SK-N-DZ (cell line): ENCODE data around the gene SCN1B.

Source experiments
- DNase-seq: peaks from one replicate; pipeline ENCODE4 v3.0.0-alpha.2; 2015; ENCODE audit warnings: low spot score

The SCN1B gene

DNA sequence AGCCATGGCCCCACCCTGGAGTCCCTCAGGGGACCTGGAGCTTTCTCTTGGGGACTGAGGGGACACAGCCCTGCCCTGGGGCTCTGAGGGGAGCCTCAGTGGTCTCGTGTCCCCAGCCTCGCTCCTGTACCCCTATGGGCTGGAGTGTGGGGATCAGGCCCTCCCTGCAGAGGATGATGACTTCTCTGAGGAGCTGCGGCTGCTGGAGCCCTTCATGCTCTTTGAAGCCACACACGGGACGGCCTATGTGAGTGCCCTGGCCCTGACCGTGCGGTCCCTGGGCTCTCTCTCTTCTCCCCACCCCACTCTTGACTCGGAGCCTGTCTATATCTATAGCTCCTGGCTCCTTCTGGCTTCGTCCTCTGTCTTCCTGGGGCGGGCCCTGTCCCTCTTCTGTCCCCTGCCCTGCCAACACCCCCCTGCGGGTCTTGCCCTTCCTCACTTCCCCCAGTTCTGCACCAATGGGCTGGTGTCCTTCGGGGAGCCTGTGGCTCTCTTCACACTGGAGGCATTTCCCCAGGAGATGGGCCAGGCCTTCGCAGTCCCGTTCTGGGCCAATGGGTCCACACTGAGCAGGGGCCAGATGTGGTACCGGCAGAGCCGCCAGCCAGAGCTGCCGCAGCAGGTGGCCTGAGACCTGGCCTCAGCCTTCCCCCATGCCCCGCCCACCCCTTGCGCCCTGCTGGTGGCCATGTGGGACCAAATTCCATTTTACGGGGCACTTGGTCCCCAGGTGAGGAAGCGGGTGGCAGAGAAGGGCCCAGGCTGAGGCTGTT is 44.3 kb downstream of the SCN1B start:
- DNase-seq, result no peak

DNA sequence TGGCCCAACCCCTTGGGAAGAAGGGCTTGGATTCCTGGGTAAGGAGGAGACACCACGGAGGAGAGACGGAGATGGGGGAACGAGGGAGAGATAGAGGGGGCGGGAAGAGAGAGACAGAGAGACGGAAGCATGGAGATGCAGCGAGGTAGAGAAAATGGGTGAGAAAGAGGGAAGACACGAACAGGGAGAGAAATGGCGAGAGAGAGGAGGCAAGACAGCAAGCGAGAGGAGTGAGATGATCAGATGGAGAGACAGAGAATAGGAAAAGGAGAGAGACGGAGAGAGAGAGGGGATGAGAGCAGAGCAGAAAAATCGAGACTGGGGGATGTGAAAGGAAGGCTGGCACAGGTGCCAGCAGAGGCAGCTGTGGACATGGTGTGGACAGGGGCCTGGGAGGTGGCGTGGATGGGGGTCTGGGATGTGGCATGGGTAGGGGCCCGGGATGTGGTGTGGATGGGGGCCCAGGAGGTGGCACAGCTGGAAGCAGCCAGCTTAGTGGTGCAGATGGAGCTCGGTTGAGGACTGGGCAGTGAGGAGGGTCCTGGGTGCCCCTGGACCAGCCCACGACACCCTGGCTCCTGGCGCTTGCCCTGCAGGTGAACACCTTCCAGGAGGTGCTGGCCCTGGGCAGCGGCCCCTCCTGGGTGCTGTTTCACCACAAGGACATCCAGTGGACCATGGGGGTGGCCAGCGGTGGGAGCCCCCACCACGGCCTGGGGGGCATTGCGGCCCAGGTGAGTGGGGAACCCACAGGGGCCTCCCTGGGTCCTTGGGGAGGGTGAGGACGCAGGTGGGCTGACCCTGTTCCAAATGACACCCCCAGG is 45.1 kb downstream of the SCN1B start:
- DNase-seq, result no peak

DNA sequence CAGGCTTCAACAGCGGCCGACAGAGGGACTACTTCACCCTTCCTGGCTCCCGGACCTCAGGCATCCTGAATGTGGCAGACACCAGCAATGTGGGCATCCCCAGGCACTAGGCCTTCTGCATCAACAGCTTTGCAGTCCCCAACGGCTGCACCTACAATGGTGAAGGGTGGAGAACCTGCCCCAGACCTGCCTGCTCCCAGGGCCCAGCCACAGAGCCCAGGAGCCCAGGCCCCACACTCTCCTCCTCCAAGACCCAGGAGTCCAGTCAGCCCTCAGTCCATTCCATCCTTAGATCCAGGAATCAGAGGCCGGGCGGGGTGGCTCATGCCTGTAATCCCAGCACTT is 45.7 kb downstream of the SCN1B start:
- DNase-seq, result no peak

DNA sequence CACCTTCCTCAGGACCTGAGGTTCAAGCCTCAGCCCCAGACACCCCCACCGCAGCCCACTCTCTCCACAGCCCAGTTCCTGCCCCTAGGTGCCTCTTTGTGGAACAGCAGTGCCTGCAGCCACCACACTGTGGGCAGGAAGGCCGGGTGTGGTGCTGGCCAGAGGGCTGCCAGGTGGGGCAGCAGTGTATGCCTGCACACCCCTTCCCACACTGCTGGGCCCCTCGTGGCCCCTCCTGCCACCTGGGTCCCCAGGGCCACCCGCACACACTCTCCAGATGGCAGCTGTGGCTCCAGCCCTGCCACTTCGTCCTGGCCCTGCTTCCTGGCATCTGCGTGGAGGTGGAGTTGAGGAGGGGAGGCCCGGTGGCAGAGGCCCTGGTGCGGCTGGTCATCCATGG is 46.4 kb downstream of the SCN1B start:
- DNase-seq, result no peak

DNA sequence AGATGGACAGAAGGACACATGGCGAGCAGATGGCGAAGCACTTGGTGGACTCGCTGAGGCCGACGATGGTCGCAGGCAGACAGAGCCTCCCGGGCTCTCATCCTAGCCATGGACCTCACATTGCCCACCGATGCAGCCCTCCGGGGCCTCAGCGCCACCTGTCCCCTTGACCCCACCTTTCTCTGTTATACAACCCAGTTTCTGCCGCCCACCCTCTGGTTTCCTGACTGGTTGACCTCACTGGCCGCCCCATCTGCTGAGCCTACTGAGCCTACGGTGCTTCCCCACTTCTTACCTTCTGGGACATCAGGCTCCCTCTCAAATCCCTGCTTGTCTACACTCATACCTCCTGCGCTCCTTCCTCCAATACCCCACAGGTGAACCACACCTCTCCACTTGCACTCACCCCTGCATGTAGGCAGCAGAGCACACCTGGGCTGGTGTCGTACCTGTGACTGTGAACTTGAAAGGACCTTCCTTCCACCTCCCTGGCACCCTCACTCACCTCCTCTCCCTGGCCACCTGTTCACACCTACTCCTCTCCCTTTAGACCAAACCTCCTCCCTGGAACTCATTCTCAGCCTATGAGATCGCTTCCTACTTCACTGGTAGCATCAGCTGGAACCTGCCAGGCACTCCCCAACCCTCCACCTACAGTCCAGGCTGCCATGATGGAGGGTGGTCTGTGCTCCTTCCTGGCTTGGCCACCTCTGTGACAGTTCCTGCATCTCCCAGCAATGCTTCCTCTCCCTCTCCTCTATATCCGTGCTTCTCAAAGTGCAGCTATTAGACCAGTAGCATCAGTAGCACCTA is 47.3 kb downstream of the SCN1B start:
- no peak for DNase-seq

- no peak for DNase-seq
Observed at GRCh38 chr19:35079826-35080225, 49.6 kb downstream of the SCN1B start.

GRCh38 chr19:35080613-35081170 is 50.4 kb downstream of the SCN1B start:
- DNase-seq, result no peak

DNA sequence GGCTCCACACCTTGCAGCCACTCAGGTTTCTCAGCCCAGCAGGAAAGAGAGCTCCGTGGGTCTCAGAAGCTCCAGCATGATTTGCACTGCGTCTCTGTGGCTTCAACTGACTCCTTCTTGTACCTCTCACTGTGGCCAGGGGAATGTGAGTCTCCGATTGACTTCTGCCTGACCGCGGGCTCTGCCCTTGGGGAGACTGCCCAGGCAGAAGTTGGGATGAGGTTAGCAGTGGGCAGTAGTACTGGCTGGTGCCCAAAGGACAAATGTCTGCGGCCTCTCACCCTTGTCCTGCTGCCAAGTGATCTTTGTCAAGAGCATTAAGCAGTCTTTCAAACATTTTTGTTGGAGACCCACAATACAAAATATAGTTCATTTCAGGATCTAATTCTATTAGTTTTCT is 50.9 kb downstream of the SCN1B start:
- DNase-seq, result no peak

DNA sequence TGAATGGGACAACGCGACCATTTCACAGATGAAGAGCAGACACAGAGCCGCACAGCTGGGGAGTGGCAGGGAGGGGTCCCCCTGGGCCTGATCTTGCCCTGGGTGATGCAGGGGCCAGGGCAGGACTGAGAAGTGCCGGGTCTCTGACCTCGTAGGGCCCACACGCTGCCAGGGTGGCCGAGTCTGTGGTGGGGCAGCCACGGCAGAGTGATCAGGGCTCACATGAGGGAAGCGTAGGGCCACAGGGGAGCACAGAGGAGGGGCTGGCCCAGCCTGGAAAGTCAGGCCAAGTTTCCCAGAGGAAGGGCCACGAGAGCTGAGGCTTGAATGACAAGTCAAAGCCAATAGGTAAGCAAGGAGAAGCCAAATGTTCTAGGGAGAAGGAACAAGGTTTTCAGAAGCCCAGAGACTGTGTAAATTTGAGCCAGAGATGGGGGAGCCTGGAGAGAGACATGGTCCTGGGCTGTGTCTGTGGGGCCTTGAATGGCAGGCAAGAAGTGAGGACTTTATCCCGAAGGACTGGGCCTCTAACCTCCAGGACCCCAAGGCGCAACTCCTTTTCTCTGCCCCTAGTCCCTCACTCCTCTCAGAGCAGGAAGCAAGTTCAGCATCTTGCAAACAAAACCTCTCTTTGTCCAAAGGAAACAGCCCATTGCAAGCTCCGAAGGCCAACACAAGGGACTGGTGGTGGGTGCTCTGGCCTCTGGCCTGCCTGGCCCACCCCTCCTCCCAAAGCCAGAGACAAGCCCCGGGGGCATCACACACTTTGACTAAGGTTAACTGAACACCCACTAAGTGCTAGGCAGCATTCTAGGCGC is 53.6 kb downstream of the SCN1B start:
- DNase-seq, result no peak

- no peak for DNase-seq
Observed at GRCh38 chr19:35084509-35084762, 54.2 kb downstream of the SCN1B start.

DNA sequence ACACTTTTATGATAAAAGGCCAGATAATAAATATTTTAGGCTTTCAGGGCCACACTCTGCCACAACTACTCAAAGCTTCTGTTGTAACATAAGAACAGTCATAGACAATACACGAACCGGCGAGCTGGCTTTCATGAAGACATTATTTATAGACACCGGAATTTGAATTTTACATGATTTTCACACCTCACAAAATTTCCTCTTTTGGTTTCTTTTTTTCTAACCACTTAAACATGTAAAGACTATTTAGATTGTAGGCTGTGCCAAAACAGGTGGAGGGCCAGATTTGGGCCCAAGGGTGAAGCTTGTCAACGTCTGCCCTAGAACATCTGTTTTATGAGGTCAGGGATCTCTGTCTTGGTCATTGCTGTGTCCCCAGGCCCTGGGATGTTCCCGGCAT is 55.7 kb downstream of the SCN1B start:
- DNase-seq, result no peak

DNA sequence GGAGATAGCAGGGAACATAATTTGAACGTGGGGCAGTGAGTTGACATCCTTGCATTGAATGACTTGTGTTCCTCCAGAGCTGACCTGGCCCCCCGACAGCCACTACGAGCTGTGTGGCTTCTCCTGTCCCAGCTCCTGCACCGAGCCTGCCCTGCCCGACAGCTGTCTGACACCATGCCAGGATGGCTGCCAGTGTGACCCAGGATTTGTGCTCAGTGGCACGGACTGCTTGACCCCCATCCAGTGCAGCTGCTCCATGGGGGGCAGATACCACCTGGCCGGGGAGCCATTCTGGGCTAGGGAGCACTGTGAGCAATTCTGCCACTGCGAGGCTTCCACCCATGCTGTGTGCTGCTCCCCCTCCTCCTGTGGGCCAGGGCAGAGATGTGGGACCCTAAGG is 56.2 kb downstream of the SCN1B start:
- DNase-seq, result no peak

DNA sequence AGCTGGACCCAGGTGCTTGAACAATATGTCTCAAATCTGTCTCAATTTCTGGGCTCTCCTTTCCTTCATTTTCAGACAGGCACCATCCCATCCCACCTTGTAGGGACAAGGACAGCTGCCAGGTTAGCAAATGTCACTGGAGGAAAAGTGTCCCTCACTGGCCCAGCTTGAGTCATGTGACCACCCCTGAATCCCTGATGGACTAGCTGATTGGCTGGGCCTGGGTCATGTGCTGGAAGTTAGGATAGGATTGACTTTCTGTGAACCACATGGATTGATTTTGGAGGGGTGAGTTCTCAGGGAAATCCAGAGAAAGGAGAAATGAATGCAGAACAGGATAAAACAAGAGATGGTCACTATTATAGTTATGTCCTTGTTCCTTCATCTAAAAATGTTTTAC is 57.1 kb downstream of the SCN1B start:
- DNase-seq, result no peak

- no peak for DNase-seq
Observed at GRCh38 chr19:35088131-35088913, 58.1 kb downstream of the SCN1B start.

GRCh38 chr19:35089554-35089953 is 59.3 kb downstream of the SCN1B start:
- DNase-seq, result no peak
